GM23338 (cell line): ENCODE results near the gene RPTOR. TPM values are rescaled to one million over a fixed set of nuclear protein-coding genes. Genes with fewer than 3 reads are reported as not detected.

Source experiments
- ATAC-seq: fragments of 200-7000 bp; cut with Tn5 transposase; 3 replicates; pipeline ENCODE4 v1.9.1; 2020
- DNase-seq: peaks from one replicate; pipeline ENCODE4 v3.0.0-alpha.2; 2015; ENCODE audit warnings: low spot score
- H2AFZ ChIP-seq: fragments of 200-600 bp; sonication (generic); 2 replicates; pipeline ENCODE4 v1.8.0; 2016; ENCODE audit warnings: antibody characterized with exemption, mild to moderate bottlenecking, moderate library complexity
- H3F3A ChIP-seq: fragments of 200-600 bp; sonication (generic); replicated peaks from 2 replicates; pipeline ENCODE4 v1.8.0; 2017; ENCODE audit warnings: antibody characterized with exemption, mixed run types, low read depth
- H3K27ac ChIP-seq: fragments of 200-600 bp; sonication (generic); 2 replicates; pipeline ENCODE4 v1.6.1; 2016; ENCODE audit warnings: low read depth
- H3K27me3 ChIP-seq: fragments of 200-600 bp; sonication (generic); 2 replicates; pipeline ENCODE4 v1.8.0; 2016; ENCODE audit warnings: mild to moderate bottlenecking, mixed run types, moderate library complexity; ENCODE audit not compliant: insufficient read depth
- H3K36me3 ChIP-seq: fragments of 200-600 bp; sonication (generic); 2 replicates; pipeline ENCODE4 v1.8.0; 2016; ENCODE audit warnings: mild to moderate bottlenecking; ENCODE audit not compliant: insufficient read depth
- H3K4me1 ChIP-seq: fragments of 200-600 bp; sonication (generic); 2 replicates; pipeline ENCODE4 v1.8.0; 2016; ENCODE audit warnings: mild to moderate bottlenecking, moderate library complexity; ENCODE audit not compliant: insufficient read depth
- H3K4me2 ChIP-seq: fragments of 200-600 bp; sonication (generic); 2 replicates; pipeline ENCODE4 v1.7.1; 2017; ENCODE audit warnings: mixed run types
- H3K4me3 ChIP-seq: fragments of 200-600 bp; sonication (generic); 2 replicates; pipeline ENCODE4 v1.6.1; 2016; ENCODE audit warnings: mixed run types
- H3K79me2 ChIP-seq: fragments of 200-600 bp; sonication (generic); replicated peaks from 2 replicates; pipeline ENCODE4 v1.8.0; 2017; ENCODE audit warnings: mild to moderate bottlenecking; ENCODE audit not compliant: insufficient read depth
- H3K9me2 ChIP-seq: fragments of 200-600 bp; sonication (generic); 2 replicates; pipeline ENCODE4 v1.8.0; 2017; ENCODE audit not compliant: insufficient read depth
- H4K20me1 ChIP-seq: fragments of 200-600 bp; sonication (generic); replicated peaks from 2 replicates; pipeline ENCODE4 v1.8.0; 2017; ENCODE audit warnings: mild to moderate bottlenecking; ENCODE audit not compliant: insufficient read depth
- H3K27ac Mint-ChIP-seq: 2 replicates; pipeline ENCODE4 v1.8.0; 2020; ENCODE audit warnings: inconsistent platforms, mild to moderate bottlenecking, moderate library complexity, mixed read lengths
- H3K27me3 Mint-ChIP-seq: 3 replicates; pipeline ENCODE4 v1.8.0; 2022; ENCODE audit warnings: low read depth, mild to moderate bottlenecking, moderate library complexity, mixed read lengths, inconsistent platforms; ENCODE audit not compliant: insufficient read depth, poor library complexity
- H3K36me3 Mint-ChIP-seq: 3 replicates; pipeline ENCODE4 v1.8.0; 2021; ENCODE audit warnings: low read depth, mild to moderate bottlenecking, inconsistent platforms, moderate library complexity, mixed read lengths
- H3K4me1 Mint-ChIP-seq: 3 replicates; pipeline ENCODE4 v1.8.0; 2020; ENCODE audit warnings: mild to moderate bottlenecking, inconsistent platforms, mixed read lengths
- H3K4me3 Mint-ChIP-seq: 3 replicates; pipeline ENCODE4 v1.8.0; 2021; ENCODE audit warnings: moderate library complexity, mild to moderate bottlenecking, inconsistent platforms, mixed read lengths
- H3K9me3 Mint-ChIP-seq: 3 replicates; pipeline ENCODE4 v1.8.0; 2020; ENCODE audit warnings: moderate library complexity, mild to moderate bottlenecking, inconsistent platforms, mixed read lengths
- CREB1 ChIP-seq: fragments of 250-450 bp; sonication (Bioruptor Pico); IDR thresholded peaks from 2 replicates; pipeline ENCODE4 v1.5.0; 2020; ENCODE audit warnings: low read depth, mild to moderate bottlenecking, moderate library complexity
- CTCF ChIP-seq, 2 experiments: fragments of 200-600 bp in 1 of 2; sonication (generic) in 1 of 2; conservative IDR thresholded peaks; 2 replicates each; pipeline versions ENCODE4 v1.5.1 to v1.6.1; 2016 to 2017; ENCODE audit warnings: antibody characterized with exemption in 2 of 2, low read depth in 2 of 2, mild to moderate bottlenecking in 2 of 2, moderate library complexity in 1 of 2
- ETS1 ChIP-seq: IDR thresholded peaks from 2 replicates; pipeline ENCODE4 v1.6.1; 2016; ENCODE audit warnings: antibody characterized with exemption
- EZH2 ChIP-seq: fragments of 200-600 bp; sonication (generic); IDR thresholded peaks from one replicate; pipeline ENCODE4 v1.8.0; 2017; ENCODE audit warnings: antibody characterized with exemption, mild to moderate bottlenecking, low read depth; ENCODE audit not compliant: unreplicated experiment
- EZH2phosphoT487 ChIP-seq: fragments of 200-600 bp; sonication (generic); IDR thresholded peaks from one replicate; pipeline ENCODE4 v1.8.1; 2018; ENCODE audit warnings: antibody characterized with exemption; ENCODE audit not compliant: unreplicated experiment
- JUNB ChIP-seq: IDR thresholded peaks from one replicate; pipeline ENCODE4 v1.6.1; 2016; ENCODE audit warnings: antibody characterized with exemption; ENCODE audit not compliant: unreplicated experiment
- NANOG ChIP-seq: IDR thresholded peaks from 2 replicates; pipeline ENCODE4 v1.6.1; 2016; ENCODE audit warnings: antibody characterized with exemption, borderline replicate concordance
- POLR2AphosphoS5 ChIP-seq: IDR thresholded peaks from 2 replicates; pipeline ENCODE4 v1.6.1; 2016; ENCODE audit warnings: antibody characterized with exemption, low read depth
- REST ChIP-seq: IDR thresholded peaks from one replicate; pipeline ENCODE4 v1.6.1; 2018; ENCODE audit warnings: antibody characterized with exemption; ENCODE audit not compliant: unreplicated experiment
- STAT1 ChIP-seq: IDR thresholded peaks from one replicate; pipeline ENCODE4 v1.6.1; 2016; ENCODE audit warnings: antibody characterized with exemption; ENCODE audit not compliant: unreplicated experiment
- ZNF114 ChIP-seq: fragments of 250-450 bp; sonication (Bioruptor Pico); IDR thresholded peaks from 2 replicates; pipeline ENCODE4 v1.5.0; 2020; ENCODE audit warnings: mild to moderate bottlenecking, moderate library complexity
- ZNF331 ChIP-seq: fragments of 250-450 bp; sonication (Bioruptor Pico); IDR thresholded peaks from 2 replicates; pipeline ENCODE4 v1.5.0; 2020; ENCODE audit warnings: low read depth, mild to moderate bottlenecking, moderate library complexity
- ZNF462 ChIP-seq: fragments of 250-450 bp; sonication (Bioruptor Pico); IDR thresholded peaks from 2 replicates; pipeline ENCODE4 v1.5.0; 2020; ENCODE audit warnings: mild to moderate bottlenecking, moderate library complexity
- polyA plus RNA-seq: library from polyadenylated mRNA; unstranded; fragments of >200 nt; fragmentation: Nextera tagmentation; extraction: Ambion mirVana; gene quantifications from 2 replicates; pipeline ENCODE4 v1.2.1, GENCODE V29; 2016
- total RNA-seq: library from RNA; depleted of rRNA; stranded (reverse); fragments of >200 nt; shearing (Covaris generic); gene quantifications from 2 replicates; pipeline ENCODE4 v1.2.3, GENCODE V29; 2014

Gene RPTOR
- total and polyA plus RNA-seq, 2 experiments from 2014 or later, result 9.5 to 38.0 TPM

GRCh38 chr17:80906364-80907259 lies 362.0 kb downstream of the RPTOR start:
- H3K79me2 ChIP-seq, result no peaks in the 10 kb centered on the region
- H3K4me3 ChIP-seq, result no peak overlapping the region
- no peaks in the 10 kb centered on the region for H3K9me2 ChIP-seq
- no peak overlapping the region for H2AFZ ChIP-seq
- no peak overlapping the region for H3K4me2 ChIP-seq
- H4K20me1 ChIP-seq, result peaks cover 6% of the 10 kb centered on the region
- DNase-seq (no peak), ATAC-seq (no peak)
- H3K27ac ChIP-seq, result no peak overlapping the region
- no peaks in the 10 kb centered on the region for H3K36me3 ChIP-seq
- no peaks in the 10 kb centered on the region for H3K27me3 ChIP-seq
- H3K27me3 Mint-ChIP-seq, result peaks cover 11% of the 10 kb centered on the region
- no peaks in the 10 kb centered on the region for H3K9me3 Mint-ChIP-seq
- no peaks in the 10 kb centered on the region for H3F3A ChIP-seq
- no peak for TF ChIP-seq ZNF331 (CRISPR knock-in tag)
- TF ChIP-seq POLR2AphosphoS5, result no peak
- TF ChIP-seq JUNB, result no peak
- TF ChIP-seq EZH2phosphoT487, result no peak
- TF ChIP-seq REST, result no peak
- TF ChIP-seq CREB1, result no peak
- TF ChIP-seq NANOG, result no peak
- no peak for TF ChIP-seq ZNF462 (CRISPR knock-in tag)
- TF ChIP-seq CTCF (conservative IDR thresholded peaks at IDR 0.05; ENCODE audit: low read depth in 2 of 2), result no peak
- no peak for TF ChIP-seq ZNF114
- no peak for TF ChIP-seq ETS1
- TF ChIP-seq EZH2, result no peak
- no peak for TF ChIP-seq STAT1
- H3K4me1 Mint-ChIP-seq, result peaks cover 2% of the 10 kb centered on the region
- H3K36me3 Mint-ChIP-seq, result peaks cover 4% of the 10 kb centered on the region; the same call in 2 of the 3 replicates
- H3K4me1 ChIP-seq, result no peaks in the 10 kb centered on the region
- H3K4me3 Mint-ChIP-seq, result no peak overlapping the region
- no peak overlapping the region for H3K27ac Mint-ChIP-seq
